ENCODE data around the gene SPHKAP.

- TF ChIP-seq CTCF (IDR thresholded peaks at IDR 0.05) (no peak), POLR2A (IDR thresholded peaks at IDR 0.05) (no peak), POLR2AphosphoS5 (IDR thresholded peaks at IDR 0.05) (no peak), EP300 (IDR thresholded peaks at IDR 0.05; ENCODE audit: low read depth) (no peak)
These were observed 140.5 kb downstream of the SPHKAP start for GRCh38 chr2:228040995-228041394.

All from transverse colon (tissue), 4 donors.